ENCODE results near the gene ZNF142. TPM values are rescaled to one million over a fixed set of nuclear protein-coding genes. Genes with fewer than 3 reads are reported as not detected.
"Not testable (repeated sequence)": the region's sequence is repeated elsewhere in the genome, so short reads cannot be mapped to it uniquely, and the experiment has no call there.

Gene ZNF142
- total RNA-seq, 4 donors from 2014 or later, result 13.2 to 46.6 (median 34.0) TPM

GRCh38 chr2:218698885-218699284, 39.5 kb upstream of the ZNF142 start:
- Histone ChIP-seq H3K27ac (no peak overlapping the region), H3K4me3 (no peak overlapping the region), H3K9me3 (no peaks in the 10 kb centered on the region), H3K27me3 (no peaks in the 10 kb centered on the region), H3K4me1 (no peaks in the 10 kb centered on the region), H3K36me3 (peaks cover 0 to 23% of the 10 kb centered on the region in 2 donors)
- intact Hi-C loops (cut with DNase I; ENCODE audit: low total_unique reads), result no loop called here
- in situ Hi-C loops (cut with MboI; ENCODE audit: low sequenced_read_pairs in 4 of 4), result loop anchor here in 2 of 4 donors (25.0 kb wide), 1 partner anchor 287 kb away; the partner anchor contains the start of gene VIL1 (in 2 of the 2)
- no peak for DNase-seq
- ATAC-seq, result peak in 1 of 2 donors; percentile 20
- TF ChIP-seq POLR2A (IDR thresholded peaks at IDR 0.05), result no peak
- TF ChIP-seq CTCF (IDR thresholded peaks at IDR 0.05 in 4 of 5, conservative IDR thresholded peaks at IDR 0.05 in 1 of 5), result no peak

GRCh38 chr2:218694405-218695145, 35.2 kb upstream of the ZNF142 start:
- in situ Hi-C loops (cut with MboI; ENCODE audit: low sequenced_read_pairs in 4 of 4) (loop anchor here in 2 of 4 donors (25.0 kb wide), 1 partner anchor 282 kb away; the partner anchor contains the start of gene VIL1 (in 2 of the 2)), intact Hi-C loops (cut with DNase I; ENCODE audit: low total_unique reads) (no loop called here)
- no peak overlapping the region for H3K4me3 ChIP-seq
- H3K36me3 ChIP-seq, result peaks cover 0 to 52% of the 10 kb centered on the region in 2 donors
- no peak for DNase-seq
- no peaks in the 10 kb centered on the region for H3K27me3 ChIP-seq
- H3K27ac ChIP-seq, result no peak overlapping the region
- peaks cover 0 to 6% of the 10 kb centered on the region in 2 donors for H3K4me1 ChIP-seq
- no peaks in the 10 kb centered on the region for H3K9me3 ChIP-seq
- no peak for TF ChIP-seq POLR2A (IDR thresholded peaks at IDR 0.05)
- no peak for TF ChIP-seq CTCF (IDR thresholded peaks at IDR 0.05 in 4 of 5, conservative IDR thresholded peaks at IDR 0.05 in 1 of 5)
- ATAC-seq, result no peak

GRCh38 chr2:218691234-218691633, 31.8 kb upstream of the ZNF142 start:
- Histone ChIP-seq H3K36me3 (peaks cover 0 to 45% of the 10 kb centered on the region in 2 donors), H3K4me1 (peaks cover 0 to 6% of the 10 kb centered on the region in 2 donors), H3K27ac (peak overlapping the region in 2 of 4 donors; percentile 33 to 40), H3K27me3 (no peaks in the 10 kb centered on the region), H3K4me3 (no peak overlapping the region), H3K9me3 (no peaks in the 10 kb centered on the region)
- in situ Hi-C loops (cut with MboI; ENCODE audit: low sequenced_read_pairs in 4 of 4), result loop anchor here in 2 of 4 donors (25.0 kb wide), 1 partner anchor 279 kb away; the partner anchor contains the start of gene VIL1 (in 2 of the 2)
- ATAC-seq (peak; percentile 43 to 71), DNase-seq (no peak)
- intact Hi-C loops (cut with DNase I; ENCODE audit: low total_unique reads), result no loop called here
- TF ChIP-seq CTCF (IDR thresholded peaks at IDR 0.05 in 4 of 5, conservative IDR thresholded peaks at IDR 0.05 in 1 of 5), result no peak
- TF ChIP-seq POLR2A (IDR thresholded peaks at IDR 0.05), result no peak

GRCh38 chr2:218687400-218688060, 28.1 kb upstream of the ZNF142 start:
- not testable (repeated sequence) for H3K4me3 ChIP-seq, H3K27me3 ChIP-seq, H3K9me3 ChIP-seq, H3K27ac ChIP-seq, H3K4me1 ChIP-seq
- in situ Hi-C loops (cut with MboI; ENCODE audit: low sequenced_read_pairs in 4 of 4), result loop anchor here in 2 of 4 donors (25.0 kb wide), 1 partner anchor 275 kb away; the partner anchor contains the start of gene VIL1 (in 2 of the 2)
- DNase-seq (peak; percentile 27 to 45), ATAC-seq (peak; percentile 78 to 97)
- peak; percentile 59 to 80 (median 67) for TF ChIP-seq CTCF (IDR thresholded peaks at IDR 0.05 in 4 of 5, conservative IDR thresholded peaks at IDR 0.05 in 1 of 5)
- H3K36me3 ChIP-seq, result peaks cover 0 to 25% of the 10 kb centered on the region in 2 donors
- intact Hi-C loops (cut with DNase I; ENCODE audit: low total_unique reads), result loop anchor here (2.0 kb wide), 1 partner anchor 281 kb away; no protein-coding TSS in a partner anchor

All from gastrocnemius medialis (tissue), 4 donors.